ENCODE results near the gene CDH13.

Gene CDH13

GRCh38 chr16:82884320-82884898 lies 257.6 kb downstream of the CDH13 start:
- TF ChIP-seq, protein P1, sequence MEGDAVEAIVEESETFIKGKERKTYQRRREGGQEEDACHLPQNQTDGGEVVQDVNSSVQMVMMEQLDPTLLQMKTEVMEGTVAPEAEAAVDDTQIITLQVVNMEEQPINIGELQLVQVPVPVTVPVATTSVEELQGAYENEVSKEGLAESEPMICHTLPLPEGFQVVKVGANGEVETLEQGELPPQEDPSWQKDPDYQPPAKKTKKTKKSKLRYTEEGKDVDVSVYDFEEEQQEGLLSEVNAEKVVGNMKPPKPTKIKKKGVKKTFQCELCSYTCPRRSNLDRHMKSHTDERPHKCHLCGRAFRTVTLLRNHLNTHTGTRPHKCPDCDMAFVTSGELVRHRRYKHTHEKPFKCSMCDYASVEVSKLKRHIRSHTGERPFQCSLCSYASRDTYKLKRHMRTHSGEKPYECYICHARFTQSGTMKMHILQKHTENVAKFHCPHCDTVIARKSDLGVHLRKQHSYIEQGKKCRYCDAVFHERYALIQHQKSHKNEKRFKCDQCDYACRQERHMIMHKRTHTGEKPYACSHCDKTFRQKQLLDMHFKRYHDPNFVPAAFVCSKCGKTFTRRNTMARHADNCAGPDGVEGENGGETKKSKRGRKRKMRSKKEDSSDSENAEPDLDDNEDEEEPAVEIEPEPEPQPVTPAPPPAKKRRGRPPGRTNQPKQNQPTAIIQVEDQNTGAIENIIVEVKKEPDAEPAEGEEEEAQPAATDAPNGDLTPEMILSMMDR (IDR thresholded peaks at IDR 0.05; ENCODE audit: low read depth, low read length) = no peak
- H3K4me3 ChIP-seq (ENCODE audit: low read depth, low read length) = no peak overlapping the region

DNA sequence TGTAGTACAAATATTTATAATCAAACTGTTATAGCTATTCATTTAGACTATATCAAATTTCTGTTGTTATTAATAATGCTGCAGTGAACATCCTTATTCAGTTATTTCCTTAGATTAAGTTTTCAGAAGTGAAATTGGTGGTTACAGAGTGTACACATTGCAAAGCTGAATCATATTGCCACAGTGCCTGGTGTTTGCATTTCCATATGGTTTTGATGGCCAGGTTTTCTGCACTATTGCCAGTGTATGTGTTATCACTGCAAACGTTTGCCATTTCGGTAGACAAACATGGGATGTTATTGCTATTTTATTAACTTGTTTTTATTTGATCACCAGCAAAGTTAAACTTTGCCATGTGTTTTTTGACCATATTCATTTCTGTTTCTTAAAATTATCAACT lies 259.4 kb downstream of the CDH13 start:
- TF ChIP-seq, protein P1 (IDR thresholded peaks at IDR 0.05; ENCODE audit: low read depth, low read length) = no peak
- H3K4me3 ChIP-seq (ENCODE audit: low read depth, low read length) = no peak overlapping the region

- H3K4me3 ChIP-seq (ENCODE audit: low read depth, low read length) = 0 out of 2 replicates have a peak overlapping the region, but pooled peaks have one; percentile 1
- TF ChIP-seq, protein P1 (IDR thresholded peaks at IDR 0.05; ENCODE audit: low read depth, low read length) = no peak
These were observed 261.8 kb downstream of the CDH13 start for GRCh38 chr16:82888591-82889001.

DNA sequence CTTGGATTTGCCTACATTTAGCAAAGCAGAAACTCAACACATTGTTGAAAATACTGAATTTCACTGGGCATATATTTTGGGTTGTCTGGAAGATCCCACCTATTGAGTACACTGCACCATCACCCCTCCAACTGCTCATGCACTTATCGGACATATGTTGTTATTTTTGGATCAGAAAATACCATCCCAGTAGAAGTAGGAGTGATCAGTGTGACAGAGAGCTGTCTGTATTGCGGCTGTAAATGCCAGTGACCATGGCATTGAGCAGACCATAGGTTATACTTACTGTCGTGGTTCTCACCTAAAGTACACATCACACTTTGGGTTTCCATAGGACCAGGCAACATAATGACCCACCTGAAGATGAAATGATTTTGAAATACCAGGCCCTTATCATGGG lies 264.7 kb downstream of the CDH13 start:
- TF ChIP-seq, protein P1 (IDR thresholded peaks at IDR 0.05; ENCODE audit: low read depth, low read length) = no peak

DNA sequence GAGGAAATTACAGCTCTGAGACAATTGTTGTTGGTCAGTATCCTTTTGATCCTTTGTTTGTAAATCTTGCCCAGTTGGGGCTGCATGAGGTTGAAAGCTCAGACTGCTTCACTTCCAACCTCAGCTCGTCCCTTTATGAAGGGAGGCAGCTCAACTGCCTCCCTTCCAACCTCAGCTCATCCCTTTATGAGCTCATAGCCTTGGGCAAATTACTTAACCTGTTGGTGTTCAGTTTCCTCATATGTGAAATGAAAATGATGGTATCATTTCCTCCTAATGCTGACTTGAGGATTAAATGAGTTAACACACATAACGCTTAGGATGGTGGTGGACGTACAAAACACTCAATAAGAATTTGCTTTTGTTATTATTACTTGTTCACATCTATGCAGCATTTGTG lies 265.1 kb downstream of the CDH13 start:
- no peak overlapping the region for H3K4me3 ChIP-seq (ENCODE audit: low read depth, low read length)
- TF ChIP-seq, protein P1 (IDR thresholded peaks at IDR 0.05; ENCODE audit: low read depth, low read length) = no peak

More for the DNA sequence above, 264.7 kb downstream of the CDH13 start:
- H3K4me3 ChIP-seq (ENCODE audit: low read depth, low read length) = no peak overlapping the region

GRCh38 chr16:82892324-82892723 lies 265.6 kb downstream of the CDH13 start:
- no peak overlapping the region for H3K4me3 ChIP-seq (ENCODE audit: low read depth, low read length)
- TF ChIP-seq, protein P1 (IDR thresholded peaks at IDR 0.05; ENCODE audit: low read depth, low read length) = no peak

DNA sequence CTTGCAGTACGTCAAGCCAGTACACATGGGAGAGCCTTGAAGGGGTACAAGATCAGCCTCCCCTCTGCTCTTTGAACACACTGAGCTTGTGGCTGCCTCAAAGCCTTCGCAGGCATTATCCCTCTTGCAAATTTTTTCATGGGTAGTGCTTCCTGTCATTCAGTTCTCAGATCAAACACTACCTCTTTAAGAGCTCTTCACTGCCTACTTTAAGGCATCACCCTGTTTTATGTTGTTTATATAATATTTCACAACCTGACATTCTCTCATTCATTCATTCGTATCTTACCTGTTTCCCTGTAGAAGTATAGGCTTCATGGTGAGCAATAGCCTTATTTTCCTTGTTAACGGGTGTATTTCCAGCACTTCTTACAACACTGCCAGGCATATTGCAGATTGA lies 269.1 kb downstream of the CDH13 start:
- no peak overlapping the region for H3K4me3 ChIP-seq (ENCODE audit: low read depth, low read length)
- TF ChIP-seq, protein P1 (IDR thresholded peaks at IDR 0.05; ENCODE audit: low read depth, low read length) = no peak
